Progenitor cell of endocrine pancreas (in vitro differentiated cells): ENCODE results near the gene CYP4F8. TPM values are rescaled to one million over a fixed set of nuclear protein-coding genes. Genes with fewer than 3 reads are reported as not detected.

ENCODE experiments used
- DNase-seq: peaks from one replicate; pipeline ENCODE4 v3.0.0; 2021; ENCODE audit warnings: low spot score; ENCODE audit not compliant: unreplicated experiment
- H3K27ac Mint-ChIP-seq: 2 replicates; pipeline ENCODE4 v1.8.0; 2021; ENCODE audit warnings: mild to moderate bottlenecking, moderate library complexity, mixed read lengths
- H3K27me3 Mint-ChIP-seq: 2 replicates; pipeline ENCODE4 v1.8.0; 2021; ENCODE audit warnings: mixed read lengths
- H3K36me3 Mint-ChIP-seq: 2 replicates; pipeline ENCODE4 v1.8.0; 2022; ENCODE audit warnings: mixed read lengths; ENCODE audit not compliant: insufficient read depth
- H3K4me1 Mint-ChIP-seq: 2 replicates; pipeline ENCODE4 v1.8.0; 2021; ENCODE audit warnings: low read depth, mixed read lengths
- H3K4me3 Mint-ChIP-seq: 2 replicates; pipeline ENCODE4 v1.8.0; 2021; ENCODE audit warnings: low read depth, mild to moderate bottlenecking, moderate library complexity, mixed read lengths
- H3K9me3 Mint-ChIP-seq: 2 replicates; pipeline ENCODE4 v1.8.0; 2021; ENCODE audit warnings: low read depth, mixed read lengths
- total RNA-seq: library from RNA; stranded (reverse); gene quantifications from 2 replicates; pipeline ENCODE4 v1.2.1, GENCODE V29; 2021
- TF ChIP-seq, protein P1 (sequence below): fragments of 200-600 bp; sonication (generic); IDR thresholded peaks from one replicate; pipeline ENCODE4 v1.5.0; 2021; ENCODE audit warnings: antibody characterized with exemption, mild to moderate bottlenecking; ENCODE audit not compliant: unreplicated experiment

The CYP4F8 gene
- total RNA-seq, 1 donor from 2014 or later = not detected

GRCh38 chr19:15666186-15666585 is 51.2 kb downstream of the CYP4F8 start:
- Mint-ChIP-seq H3K9me3 (peaks cover 33% of the 10 kb centered on the region), H3K36me3 (peaks cover 5% of the 10 kb centered on the region), H3K27ac (no peak overlapping the region), H3K4me1 (no peaks in the 10 kb centered on the region), H3K4me3 (no peak overlapping the region), H3K27me3 (no peaks in the 10 kb centered on the region)
- TF ChIP-seq, protein P1, sequence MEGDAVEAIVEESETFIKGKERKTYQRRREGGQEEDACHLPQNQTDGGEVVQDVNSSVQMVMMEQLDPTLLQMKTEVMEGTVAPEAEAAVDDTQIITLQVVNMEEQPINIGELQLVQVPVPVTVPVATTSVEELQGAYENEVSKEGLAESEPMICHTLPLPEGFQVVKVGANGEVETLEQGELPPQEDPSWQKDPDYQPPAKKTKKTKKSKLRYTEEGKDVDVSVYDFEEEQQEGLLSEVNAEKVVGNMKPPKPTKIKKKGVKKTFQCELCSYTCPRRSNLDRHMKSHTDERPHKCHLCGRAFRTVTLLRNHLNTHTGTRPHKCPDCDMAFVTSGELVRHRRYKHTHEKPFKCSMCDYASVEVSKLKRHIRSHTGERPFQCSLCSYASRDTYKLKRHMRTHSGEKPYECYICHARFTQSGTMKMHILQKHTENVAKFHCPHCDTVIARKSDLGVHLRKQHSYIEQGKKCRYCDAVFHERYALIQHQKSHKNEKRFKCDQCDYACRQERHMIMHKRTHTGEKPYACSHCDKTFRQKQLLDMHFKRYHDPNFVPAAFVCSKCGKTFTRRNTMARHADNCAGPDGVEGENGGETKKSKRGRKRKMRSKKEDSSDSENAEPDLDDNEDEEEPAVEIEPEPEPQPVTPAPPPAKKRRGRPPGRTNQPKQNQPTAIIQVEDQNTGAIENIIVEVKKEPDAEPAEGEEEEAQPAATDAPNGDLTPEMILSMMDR = no peak
- no peak for DNase-seq

GRCh38 chr19:15666883-15667282 is 51.9 kb downstream of the CYP4F8 start:
- peaks cover 5% of the 10 kb centered on the region for H3K36me3 Mint-ChIP-seq
- no peak overlapping the region for H3K27ac Mint-ChIP-seq
- H3K4me3 Mint-ChIP-seq = no peak overlapping the region
- TF ChIP-seq, protein P1 = no peak
- no peaks in the 10 kb centered on the region for H3K4me1 Mint-ChIP-seq
- H3K9me3 Mint-ChIP-seq = peaks cover 32% of the 10 kb centered on the region
- no peaks in the 10 kb centered on the region for H3K27me3 Mint-ChIP-seq
- DNase-seq = no peak

- Mint-ChIP-seq H3K27ac (no peak overlapping the region), H3K4me1 (no peaks in the 10 kb centered on the region)
Observed at GRCh38 chr19:15669440-15669839, 54.4 kb downstream of the CYP4F8 start.

DNA sequence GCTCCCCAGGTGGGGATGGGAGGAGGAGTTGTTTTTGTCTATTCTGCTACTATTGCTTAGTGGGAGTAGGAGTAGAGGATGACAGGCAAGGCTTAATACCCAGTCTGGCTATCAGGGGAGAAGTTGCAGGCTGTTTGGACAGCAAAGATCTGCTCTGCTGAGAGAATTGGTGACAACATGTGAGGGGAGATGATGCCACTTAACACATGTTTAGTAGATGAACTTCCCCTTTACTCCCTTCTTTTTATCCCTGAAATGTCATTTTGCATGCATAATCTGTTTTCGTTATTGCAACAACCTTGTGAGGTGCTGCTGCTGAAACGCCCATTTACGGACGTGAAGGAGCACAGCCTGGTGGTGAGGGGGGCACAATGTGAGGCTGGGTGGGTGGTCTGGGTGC is 54.9 kb downstream of the CYP4F8 start:
- H3K4me1 Mint-ChIP-seq = no peaks in the 10 kb centered on the region
- no peak for DNase-seq

More at GRCh38 chr19:15669440-15669839, 54.4 kb downstream of the CYP4F8 start:
- Mint-ChIP-seq H3K9me3 (peaks cover 19% of the 10 kb centered on the region), H3K27me3 (no peaks in the 10 kb centered on the region), H3K36me3 (peaks cover 1% of the 10 kb centered on the region), H3K4me3 (no peak overlapping the region)
- no peak for DNase-seq
- TF ChIP-seq, protein P1 = no peak

DNA sequence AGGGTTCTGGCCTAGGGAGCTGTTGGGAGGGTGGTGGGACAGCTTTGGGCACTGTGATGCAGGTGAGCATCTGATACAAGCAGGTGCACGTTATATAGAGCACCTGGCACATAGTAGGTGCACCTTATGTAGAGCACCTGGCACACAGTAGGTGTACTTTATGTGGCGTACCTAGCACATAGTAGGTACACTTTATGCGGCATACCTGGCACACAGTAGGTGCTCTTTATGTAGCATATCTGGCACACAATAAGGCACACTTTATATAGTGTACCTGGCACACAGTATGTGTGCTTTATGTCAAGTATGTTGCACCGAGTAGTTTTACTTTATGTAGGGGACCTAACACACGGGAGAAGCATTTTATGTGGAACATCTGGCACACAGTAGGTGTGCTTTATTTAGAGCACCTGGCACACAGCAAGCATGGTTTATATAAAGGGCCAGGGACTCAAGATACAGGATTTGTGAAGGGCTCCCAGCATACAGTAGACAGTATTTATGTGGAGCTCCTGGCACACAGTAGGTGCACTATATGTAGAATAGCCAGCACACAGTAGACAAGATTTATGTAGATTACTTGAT is 56.3 kb downstream of the CYP4F8 start:
- TF ChIP-seq, protein P1 = no peak
- H3K27me3 Mint-ChIP-seq = no peaks in the 10 kb centered on the region
- H3K4me3 Mint-ChIP-seq = no peak overlapping the region
- H3K4me1 Mint-ChIP-seq = no peaks in the 10 kb centered on the region
- DNase-seq = no peak
- H3K27ac Mint-ChIP-seq = no peak overlapping the region
- H3K9me3 Mint-ChIP-seq = peaks cover 22% of the 10 kb centered on the region
- H3K36me3 Mint-ChIP-seq = peaks cover 1% of the 10 kb centered on the region

More for the DNA sequence above, 54.9 kb downstream of the CYP4F8 start:
- Mint-ChIP-seq H3K27me3 (no peaks in the 10 kb centered on the region), H3K9me3 (peaks cover 23% of the 10 kb centered on the region), H3K27ac (no peak overlapping the region), H3K36me3 (peaks cover 1% of the 10 kb centered on the region), H3K4me3 (no peak overlapping the region)
- TF ChIP-seq, protein P1 = no peak
